Measurements from ENCODE around the gene PIGH. TPM values are rescaled to one million over a fixed set of nuclear protein-coding genes. Genes with fewer than 3 reads are reported as not detected.
A peak's percentile ranks its signal among the peaks of the same experiment; 100 is the strongest.
"Not testable (repeated sequence)": the region's sequence is repeated elsewhere in the genome, so short reads cannot be mapped to it uniquely, and the experiment has no call there.

Gene PIGH
- total RNA-seq: 10.9 and 11.7 TPM in 2 replicates

GRCh38 chr14:67599698-67600561 lies at the start of gene PIGH:
PIGH (minus strand) TSS chr14:67600268; CDS start chr14:67600203, 65 bp downstream.
- DNase-seq: peak; percentile 90

DNA sequence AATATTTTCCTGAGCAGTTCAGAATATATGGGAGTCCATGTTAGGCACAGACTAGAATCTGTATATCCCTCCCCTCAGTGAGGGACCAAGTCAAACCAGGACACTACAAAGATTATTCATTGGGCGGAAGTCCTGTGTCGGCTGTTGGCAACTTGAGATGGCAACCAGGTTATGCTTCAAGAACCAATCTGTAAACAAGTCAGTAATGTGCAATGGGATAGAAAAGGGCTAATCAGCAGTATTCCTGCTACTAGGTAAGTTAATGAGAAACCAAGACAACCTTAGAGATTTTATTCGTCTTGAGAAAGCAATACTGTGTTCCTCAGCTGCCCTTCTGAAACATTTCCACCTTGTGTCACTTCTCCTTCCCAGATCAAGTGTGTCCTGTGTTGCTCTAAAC lies 46.1 kb upstream of the PIGH start:
- no peak for DNase-seq

DNA sequence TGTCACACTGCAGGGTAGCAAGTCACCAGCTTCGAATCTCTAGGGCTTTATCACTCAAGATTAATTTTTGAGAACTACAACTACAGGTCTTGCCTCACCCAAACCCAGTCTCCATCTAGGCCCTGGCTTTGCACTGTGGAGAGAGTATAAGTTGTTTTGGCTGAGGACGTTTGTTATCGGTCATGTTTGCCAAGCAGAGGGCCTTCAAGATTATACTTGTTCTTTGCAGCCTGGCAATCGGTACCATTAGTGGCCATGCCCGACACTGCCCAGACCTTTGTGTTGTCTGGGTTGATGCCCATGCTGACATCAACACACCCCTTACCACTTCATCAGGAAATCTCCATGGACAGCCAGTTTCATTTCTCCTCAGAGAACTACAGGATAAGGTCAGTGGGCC lies 45.3 kb upstream of the PIGH start:
- no peak for DNase-seq

GRCh38 chr14:67644428-67644827 lies 44.4 kb upstream of the PIGH start:
- DNase-seq: no peak

DNA sequence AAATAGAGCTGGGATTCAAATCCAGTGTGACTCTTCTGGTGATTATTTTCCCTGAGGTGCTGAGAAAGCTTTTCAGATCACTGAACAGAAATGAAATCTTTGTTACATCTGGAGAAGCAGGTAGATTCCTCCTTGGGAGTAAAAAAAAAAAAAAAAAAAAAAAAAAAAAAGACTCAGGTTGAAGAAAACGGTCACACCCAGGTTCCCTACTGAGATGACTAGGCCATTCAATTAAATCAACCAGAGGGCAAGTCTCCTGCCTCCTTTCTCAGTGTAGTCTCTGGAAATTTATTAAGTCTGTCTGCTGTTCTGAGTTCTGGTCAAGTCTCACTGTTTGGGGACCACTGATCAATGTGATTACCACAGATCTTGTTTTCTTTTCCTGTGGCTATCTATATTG lies 43.6 kb upstream of the PIGH start:
- DNase-seq: no peak

GRCh38 chr14:67641902-67642749 lies 42.1 kb upstream of the PIGH start:
- no peak for DNase-seq

- no peak for DNase-seq
Measured at GRCh38 chr14:67641480-67641879, 41.4 kb upstream of the PIGH start.

DNA sequence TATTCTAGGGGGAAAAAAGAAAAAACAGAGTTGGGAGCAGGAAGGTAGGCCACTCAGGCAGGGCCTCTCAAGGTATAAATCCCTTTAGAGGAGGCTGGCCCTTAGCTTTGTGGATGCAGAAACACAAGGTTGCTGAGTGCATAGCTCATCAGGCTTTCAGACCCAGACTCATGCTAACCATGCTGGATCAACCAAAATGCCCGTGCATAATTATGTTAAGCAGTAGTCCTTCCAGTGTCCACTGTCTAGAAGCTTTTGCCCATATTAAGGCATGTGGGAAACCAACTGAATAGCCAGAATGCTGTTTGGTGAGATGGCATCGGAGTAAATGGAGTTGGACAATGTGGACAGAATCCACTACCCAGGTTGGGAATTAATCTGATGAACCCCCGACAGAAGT lies 38.6 kb upstream of the PIGH start:
- DNase-seq: no peak

DNA sequence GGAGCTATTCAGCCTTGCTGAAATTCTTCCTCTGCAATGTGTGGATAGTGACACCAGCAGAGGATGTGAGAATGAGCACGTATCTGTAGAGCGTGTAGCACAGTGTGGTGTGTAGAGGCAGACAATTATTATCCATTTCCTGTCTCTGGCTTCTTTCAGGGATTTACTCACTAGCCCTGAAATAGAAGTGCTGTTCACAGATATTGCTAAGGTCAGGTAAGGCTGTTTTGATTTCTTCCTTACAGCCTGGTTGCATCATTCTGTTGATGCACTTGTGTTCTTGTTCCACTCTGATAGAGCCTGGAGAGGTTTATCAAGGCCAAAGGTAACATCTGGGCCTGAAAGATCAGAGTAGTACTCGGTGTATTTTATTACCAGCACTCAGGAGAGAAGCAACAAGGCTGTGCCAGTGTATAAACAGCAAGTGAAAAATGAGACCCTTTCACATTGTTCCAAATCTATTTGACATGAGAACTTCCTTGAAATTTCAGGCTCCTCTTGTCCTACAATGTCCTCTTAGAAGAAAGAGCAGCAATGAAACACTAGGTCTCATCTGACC lies 36.4 kb upstream of the PIGH start:
- DNase-seq: peak; percentile 25

GRCh38 chr14:67633451-67634147 lies 33.5 kb upstream of the PIGH start:
- DNase-seq: no peak

DNA sequence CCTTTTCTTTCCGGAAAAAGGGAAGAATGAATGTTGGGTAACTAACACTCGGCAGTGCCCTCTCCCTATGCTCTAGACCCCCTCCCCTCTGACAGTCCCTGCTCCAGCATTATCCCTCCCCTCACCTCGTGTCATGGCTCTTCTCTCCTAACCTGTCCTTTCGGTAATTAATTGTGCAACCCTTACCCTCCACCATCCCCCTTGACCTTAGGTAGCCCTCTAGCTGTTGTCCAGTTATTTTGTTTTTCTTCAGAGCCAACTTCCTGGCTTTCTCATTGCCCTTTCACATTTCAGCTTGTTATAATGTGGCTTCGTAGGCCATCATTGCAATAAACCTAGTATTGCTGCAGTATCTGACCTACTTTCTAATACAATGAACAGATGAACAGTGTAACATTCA lies 30.9 kb upstream of the PIGH start:
- no peak for DNase-seq

DNA sequence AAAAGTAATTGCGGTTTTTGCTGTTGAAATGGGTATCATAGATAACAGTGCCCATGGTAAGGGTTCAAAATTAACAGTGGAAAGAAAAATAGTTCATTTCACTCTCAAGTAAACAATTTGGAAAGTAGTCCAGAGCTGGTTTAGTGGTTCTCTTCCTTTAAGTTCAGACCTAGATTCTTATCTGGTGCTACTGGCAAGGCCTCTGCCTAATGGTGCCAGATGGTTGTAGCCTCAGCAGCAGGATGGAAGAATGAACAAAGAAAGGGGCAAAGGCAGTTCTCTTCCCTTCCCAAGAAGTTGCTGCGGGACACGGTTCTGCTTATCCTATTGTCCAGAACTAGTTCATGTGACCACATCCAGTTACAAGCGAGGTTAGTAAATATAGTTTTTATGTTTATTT lies 30.1 kb upstream of the PIGH start:
- DNase-seq: no peak

DNA sequence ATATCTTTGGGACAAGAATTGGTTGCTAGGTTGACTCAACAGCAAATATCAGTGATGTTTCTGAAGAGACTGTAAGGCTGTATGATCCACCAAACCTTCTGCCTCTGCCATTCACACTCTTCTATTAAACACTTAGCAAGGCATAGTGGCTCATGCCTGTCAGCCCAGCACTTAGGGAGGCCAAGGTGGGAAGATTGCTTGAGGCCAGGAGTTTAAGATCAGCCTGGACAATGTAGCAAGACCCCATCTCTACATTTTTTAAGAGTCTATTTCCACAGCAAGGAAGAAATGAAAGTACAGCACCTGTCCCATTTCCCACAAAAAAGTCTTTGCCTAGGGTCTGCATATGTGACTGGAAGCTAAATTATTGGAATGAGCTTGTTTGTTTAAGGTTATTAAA lies 27.5 kb upstream of the PIGH start:
- DNase-seq: no peak

GRCh38 chr14:67626131-67626530 lies 26.1 kb upstream of the PIGH start:
- DNase-seq: not testable (repeated sequence)

DNA sequence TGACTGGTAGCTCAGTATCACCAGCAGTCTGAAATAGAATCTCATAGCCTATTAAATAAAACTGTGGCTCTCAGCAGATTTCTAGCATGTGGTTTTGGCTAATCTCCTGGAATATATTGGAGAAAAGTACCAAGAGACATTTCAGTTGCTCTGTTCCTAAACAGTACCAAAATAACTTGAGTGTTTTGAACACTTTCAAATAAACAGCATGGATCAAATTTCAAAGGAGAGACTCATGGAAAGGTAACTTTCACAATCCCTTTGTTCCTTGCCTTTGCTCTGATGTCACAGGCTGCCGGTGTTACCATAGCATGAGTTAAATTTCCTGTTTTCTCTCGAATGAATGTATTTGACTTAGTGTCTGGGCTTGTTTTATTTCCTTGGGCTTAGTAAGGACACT lies 23.0 kb upstream of the PIGH start:
- peak; percentile 79 for DNase-seq

DNA sequence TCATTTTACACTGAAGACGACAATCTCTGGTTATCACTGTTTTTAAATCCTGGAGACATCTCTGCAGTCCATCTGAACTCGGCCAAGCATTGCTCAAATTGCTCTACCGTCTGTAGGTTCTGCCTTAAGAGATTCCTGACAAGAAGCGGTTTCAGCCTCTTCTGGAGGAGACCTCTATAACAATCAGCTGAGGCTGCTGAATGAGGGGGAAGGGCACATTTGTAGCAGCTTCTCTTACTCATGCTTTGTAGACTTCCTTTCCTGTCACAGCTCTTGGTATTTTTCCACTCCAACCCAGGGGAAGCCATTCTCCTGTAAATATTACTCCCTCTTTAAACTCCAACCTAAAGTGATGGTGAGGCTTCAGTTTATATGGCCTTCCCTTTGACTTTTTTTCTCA lies 22.6 kb upstream of the PIGH start:
- DNase-seq: peak; percentile 93

- DNase-seq: peak; percentile 39
Measured at GRCh38 chr14:67620217-67620785, 20.2 kb upstream of the PIGH start.

GRCh38 chr14:67619446-67620216 lies 19.6 kb upstream of the PIGH start, which contains the start of gene ARG2:
ARG2 (plus strand) TSS chr14:67619920; CDS start chr14:67619978, 58 bp downstream.
- DNase-seq: peak; percentile 98

- peak; percentile 90 for DNase-seq
Measured at GRCh38 chr14:67618617-67619063, 18.6 kb upstream of the PIGH start.

DNA sequence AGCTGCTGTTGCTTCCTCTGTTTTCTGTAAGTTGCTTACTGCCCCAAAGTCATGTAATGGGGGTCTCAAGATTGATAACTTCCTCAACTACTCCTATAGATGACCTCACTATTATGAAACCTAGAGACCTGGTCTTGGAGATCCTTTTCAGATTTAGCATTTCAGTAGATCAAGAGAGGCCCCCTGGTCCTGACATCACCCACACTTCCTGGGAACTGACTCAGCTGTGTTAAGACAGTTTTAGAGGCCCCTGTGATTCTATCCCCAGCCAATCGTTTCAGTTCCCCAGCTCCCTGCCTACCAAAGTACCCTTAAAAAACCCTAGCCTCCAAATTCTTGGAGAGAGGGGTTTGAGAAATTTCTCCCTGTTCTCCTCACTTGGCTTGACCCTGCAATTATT lies 10.4 kb upstream of the PIGH start:
- DNase-seq: no peak

- DNase-seq: no peak
Measured at GRCh38 chr14:67609642-67610310, 9.7 kb upstream of the PIGH start.

Data from dermis blood vessel endothelial cell (primary cell).